ENCODE measurements around the gene NAV1.
"Not testable (repeated sequence)": the region's sequence is repeated elsewhere in the genome, so short reads cannot be mapped to it uniquely, and the experiment has no call there.

NAV1 gene

DNA sequence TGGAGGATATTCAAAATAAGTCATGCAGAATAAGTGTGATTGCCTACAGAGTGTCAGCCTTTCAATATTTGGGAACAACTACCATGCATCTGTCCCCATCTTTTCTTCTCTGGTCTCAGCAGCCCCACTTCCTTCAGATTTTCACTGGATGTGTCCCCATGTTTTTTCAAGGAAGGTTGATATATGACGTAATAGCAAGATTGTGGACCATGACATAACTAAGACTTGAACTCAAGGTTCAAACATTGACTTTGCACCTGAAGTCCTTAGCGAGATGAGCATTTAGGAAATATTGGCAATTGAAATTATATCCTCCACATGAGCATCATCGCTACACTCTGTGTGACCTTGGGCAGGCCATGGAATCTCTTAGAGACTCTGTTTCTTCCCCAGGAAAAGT lies 5.8 kb downstream of the NAV1 start:
- no peak for DNase-seq

DNA sequence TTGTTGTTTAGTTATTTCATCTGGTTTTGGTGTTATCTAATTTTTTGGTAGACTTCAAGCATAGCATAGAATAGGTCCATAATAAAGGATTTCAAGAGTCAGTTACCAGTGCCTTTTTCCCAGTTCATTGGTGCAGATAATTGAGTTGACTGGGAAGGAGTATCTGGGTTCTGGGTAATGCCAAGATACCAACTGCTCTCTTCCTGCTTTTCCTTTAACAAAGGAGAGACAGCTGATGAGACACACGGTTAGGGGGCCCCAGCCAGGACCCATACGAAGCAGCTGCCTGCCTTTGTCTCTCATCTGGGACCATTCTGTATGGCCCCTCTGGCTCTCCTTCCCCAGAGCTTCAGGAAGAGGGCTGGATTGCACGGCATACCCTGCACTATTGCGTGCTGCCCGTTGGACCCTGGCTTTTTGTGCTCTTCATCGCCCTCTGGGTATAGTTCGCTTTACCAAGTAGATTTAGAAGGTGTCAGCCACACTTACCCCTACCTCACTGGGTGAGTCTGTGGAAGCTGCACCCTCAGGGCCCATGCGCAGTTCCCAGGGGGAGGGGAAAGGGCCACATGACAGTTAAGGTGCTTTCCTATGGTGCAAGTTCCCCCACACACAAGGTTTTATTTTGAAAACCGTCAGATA lies 7.0 kb downstream of the NAV1 start:
- no peak for DNase-seq

DNA sequence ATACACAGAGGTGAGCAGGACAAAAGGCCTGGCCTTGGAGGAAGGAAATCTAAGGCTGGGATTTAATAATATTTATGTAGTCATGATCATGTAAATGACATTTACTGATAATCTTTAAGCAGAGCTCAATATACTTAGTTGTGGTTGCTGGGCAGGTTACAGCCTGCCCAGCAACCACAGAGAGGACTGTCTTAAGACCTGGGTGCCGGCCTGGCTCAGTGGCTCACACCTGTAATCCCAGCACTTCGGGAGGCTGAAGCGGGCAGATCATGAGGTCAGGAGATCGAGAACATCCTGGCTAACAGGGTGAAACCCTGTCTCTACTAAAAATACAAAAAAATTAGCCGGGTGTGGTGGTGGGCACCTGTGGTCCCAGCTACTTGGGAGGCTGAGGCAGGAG lies 10.6 kb downstream of the NAV1 start:
- DNase-seq: not testable (repeated sequence)

DNA sequence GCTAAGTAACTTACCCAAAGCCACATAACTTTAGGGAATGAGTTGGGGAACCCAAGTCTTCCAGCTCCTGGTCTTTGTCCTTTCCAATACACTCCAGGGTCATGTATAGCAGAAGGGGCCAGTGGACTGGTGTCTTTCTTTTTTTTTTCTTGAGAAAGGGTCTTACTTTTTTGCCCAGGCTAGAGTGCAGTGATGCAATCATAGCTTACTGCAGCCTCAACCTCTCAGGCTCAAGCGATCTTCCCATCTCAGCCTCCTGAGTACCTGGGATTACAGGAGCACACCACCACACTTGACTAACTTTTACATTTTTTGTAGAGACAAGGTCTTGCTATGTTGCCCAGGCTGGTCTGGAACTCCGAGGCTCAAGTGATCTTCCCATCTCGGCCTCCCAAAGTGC lies 12.2 kb downstream of the NAV1 start:
- DNase-seq: no peak

DNA sequence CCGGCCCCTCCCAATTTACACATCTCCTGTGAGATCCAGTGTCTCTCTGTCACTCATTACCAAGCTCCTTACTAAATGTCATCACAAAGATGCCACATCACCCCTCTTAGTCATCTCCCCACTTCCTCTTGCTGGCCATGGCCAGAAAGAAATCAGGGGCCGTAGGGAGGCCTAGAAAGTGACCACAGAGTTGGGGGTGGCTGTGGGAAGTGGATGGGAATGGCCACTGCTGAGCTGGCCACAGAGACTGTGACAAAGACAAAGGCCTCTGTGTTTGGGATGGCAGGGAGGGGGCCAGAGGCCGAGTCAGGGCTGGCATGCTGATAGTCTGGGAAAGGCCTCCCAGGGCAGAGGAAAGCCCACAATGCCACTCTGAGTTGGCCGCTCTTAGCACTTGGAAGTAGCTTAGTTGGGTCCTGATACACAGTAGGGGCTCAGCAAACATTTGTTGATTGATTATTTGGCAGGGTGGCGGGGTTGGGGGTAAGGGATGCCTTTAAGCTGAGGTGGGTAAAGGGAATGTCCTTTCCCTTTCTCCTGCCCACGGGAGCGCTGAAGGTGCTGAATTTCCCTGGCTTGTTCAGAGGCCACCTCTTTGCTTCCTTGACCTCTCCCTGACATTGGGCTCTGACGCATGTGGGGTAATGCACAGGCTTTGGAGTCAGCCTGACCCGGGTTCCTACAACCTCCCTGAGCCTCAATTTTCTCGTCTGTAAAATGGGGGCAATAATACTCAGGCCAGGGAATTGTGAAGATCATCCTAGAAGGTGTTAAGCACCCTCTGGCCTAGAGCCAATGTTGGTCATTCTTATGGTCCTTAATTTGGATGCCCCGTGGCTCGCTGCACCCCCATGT lies 13.2 kb downstream of the NAV1 start:
- DNase-seq: peak; percentile 89

DNA sequence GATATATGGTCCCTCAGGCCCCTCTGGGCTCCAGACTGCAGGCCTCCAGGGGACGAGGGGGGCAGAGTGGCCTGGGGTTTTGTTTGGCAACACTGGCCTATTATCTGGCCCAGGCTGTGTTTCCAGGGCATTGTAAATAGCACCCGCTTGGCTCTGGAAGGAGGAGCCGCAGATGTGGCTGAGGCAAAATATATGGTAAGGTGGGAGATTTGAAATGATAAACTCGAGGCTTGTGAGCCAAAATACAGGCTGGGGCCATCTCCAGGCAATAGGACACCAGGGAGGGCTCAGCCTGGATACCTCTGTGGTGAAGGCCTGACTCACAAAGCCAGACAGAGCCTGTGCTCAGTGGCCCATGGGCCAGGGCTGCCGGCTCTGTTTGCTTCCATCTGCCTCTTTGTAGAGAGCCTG lies 14.0 kb downstream of the NAV1 start:
- DNase-seq: peak; percentile 79

DNA sequence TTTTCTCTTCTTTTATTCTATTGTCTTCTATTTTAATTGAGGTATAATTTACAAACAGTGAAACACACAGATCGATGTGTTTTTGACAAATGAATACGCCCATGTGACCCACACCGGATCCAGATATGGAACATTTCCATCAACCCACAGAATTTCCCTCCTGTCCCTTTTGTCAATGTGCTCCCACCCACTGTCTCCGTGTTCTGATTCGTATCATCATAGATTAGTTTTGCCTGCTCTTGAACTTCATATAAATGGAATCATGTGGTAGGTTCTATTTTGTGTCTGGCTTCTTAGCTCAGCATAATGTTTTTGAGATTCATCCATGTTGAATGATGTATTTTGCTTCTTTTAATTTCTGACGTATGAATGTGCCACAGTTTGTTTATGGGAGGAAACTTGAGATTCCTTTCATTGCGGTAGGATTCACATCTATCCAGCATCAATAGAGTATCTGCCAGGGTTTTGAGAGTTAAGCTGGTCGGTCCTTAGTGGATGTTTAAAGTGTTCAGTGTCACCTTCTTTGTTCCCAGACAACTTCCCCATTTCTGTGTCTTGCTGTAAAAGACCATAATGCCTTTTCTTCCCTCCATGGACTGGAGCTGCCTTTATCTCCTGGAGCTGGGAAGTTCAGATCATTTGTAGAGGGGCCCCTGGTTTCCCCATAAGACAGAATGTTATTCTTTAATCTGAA lies 14.7 kb downstream of the NAV1 start:
- peak; percentile 42 for DNase-seq

DNA sequence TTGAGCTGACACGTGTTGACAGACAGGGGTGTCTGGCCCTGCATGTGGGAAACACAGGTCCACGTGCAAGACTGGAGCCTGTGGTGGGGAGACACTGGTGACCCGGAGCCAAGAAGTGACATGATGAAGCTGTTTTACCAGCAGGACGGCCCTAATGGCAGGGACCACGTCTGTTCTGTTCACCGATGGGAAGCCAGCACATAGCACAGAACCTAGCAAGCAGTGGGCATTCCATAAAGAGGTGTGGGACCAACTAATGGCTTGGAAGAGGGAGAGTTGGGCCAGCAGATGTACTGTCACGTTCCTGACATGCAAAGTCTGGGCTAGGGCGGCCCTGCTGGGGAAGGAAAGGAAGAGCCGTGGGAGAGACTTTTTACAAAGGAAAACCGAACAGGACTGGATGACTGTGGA lies 15.3 kb downstream of the NAV1 start:
- no peak for DNase-seq

DNA sequence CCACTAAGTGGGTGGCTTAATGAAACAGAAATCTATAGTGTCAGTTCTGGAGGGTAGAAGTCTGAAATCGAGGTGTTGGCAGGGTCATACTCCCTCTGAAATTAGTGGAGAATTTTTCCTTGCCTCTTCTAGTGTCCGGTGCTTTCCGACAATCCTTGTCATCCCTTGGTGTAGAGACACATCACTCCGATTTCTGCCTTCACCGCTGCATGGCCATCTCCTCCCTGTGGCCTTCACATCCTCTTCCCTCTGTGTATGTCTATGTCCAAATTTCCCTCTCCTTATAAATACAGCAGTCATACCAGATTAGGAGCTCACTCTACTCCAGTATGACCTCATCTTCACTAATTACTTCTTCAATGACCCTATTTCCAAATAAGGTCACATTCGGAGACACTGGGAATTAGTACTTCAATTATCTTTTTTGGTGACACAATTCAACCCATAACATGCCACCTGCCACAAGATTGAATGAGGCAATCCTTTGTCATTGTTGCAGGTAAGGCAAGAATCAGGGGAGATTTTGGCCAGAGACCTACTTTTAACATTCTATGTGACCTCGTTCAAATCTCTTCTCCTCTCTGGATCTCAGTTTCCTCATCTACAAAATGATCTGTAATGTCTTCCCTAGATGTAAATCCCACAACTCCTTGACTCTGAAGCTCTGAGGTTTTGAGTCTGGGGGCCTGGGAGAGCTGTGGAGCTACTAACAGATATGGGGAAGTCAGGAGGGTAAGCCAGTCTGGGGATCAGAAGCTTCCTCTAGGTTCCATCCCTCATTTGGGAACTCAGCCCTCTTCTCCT lies 16.1 kb downstream of the NAV1 start:
- no peak for DNase-seq

DNA sequence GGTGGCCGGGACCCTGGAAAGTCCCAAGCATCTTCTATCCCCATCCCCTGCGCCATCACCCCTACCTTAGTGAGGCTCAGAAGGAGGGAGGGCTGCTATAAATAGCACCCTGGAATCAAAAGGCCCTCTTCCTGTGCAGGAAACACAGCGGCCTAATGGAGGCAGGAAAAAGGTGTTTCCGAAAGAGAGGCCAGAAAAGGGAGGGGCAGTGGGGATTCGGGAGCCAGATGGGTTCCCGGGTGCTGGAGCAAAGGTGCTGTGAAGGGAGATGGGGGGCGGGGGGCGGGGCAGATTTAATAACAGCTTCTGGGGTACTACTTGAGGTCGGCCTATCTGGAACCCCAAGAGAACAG lies 16.6 kb downstream of the NAV1 start:
- no peak for DNase-seq

DNA sequence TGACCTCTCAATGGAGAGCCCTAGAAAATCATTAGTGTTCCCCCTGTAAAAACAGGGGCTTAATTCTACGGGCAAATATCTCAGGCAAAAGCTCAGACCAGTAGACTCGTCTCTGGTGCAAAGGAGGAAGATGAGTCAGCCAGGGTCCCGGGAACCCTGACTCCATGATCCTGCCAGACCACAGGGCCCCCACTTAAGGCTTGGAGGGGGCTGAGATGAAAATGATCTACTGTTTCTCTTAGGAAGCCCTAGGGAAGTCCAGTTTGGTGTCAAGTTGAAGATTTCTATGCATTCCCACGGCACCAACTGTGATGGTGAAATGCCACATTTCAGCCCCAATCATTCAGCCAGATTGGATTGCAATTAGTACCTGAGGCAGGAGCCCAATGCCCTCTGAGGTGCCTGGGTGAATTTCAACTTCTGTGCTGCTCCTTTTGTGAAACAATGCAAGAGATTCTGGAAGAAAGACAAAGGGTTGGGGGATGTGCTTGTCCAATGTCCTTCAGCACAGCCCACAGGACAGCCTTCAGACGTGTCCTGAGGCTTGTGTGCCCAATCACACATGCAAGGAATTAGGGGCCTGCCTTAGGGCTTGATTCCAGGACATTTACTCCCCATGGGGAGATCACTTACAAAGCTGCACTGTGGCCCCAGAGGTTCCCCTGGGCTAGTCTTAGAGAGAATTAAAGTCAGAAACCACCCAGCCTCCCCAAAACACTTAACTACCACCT lies 18.1 kb downstream of the NAV1 start:
- DNase-seq: peak; percentile 46

DNA sequence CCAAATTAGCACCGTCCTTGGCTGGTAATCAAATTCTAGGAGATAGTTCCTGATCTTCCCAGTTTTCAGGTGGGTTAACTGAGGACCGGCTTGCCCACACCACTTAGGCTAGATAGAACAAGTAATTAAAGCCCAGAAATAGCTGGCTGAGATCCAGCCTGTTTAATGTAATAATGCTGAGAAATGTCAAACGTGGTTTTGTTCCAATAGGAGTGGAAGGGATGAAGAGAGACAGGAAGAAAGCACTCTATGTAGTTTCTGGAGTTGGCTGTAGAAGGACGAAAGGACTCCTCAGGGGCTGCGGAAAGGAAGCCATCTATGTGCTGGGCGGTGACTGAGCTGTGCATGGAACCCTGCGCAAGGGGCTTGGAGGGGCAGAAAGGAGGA lies 18.6 kb downstream of the NAV1 start:
- DNase-seq: peak; percentile 58

DNA sequence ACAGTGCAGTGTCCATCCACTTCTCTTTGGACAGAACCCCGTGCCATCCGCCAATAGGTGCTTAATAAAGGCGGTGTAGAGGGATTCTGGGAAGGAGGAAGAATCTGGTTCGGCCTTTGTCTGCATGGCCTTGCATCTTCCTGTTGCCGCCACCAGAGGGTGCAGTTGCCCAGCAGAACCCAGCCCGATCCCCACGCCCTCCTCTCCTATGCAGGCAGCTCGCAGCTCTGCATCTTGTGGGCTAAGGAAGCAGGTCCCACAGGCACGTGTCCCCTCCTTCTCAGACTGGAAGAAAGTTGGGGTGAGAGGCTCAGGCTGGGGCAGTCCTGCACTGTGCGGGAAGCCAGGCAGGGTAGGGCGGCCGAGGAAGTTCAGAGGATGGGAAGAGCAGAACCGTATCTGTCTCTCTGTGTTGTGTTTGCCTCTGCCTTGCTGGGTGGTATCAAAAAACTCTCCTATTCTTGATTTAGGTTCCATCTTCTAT lies 20.8 kb downstream of the NAV1 start:
- peak; percentile 85 for DNase-seq

DNA sequence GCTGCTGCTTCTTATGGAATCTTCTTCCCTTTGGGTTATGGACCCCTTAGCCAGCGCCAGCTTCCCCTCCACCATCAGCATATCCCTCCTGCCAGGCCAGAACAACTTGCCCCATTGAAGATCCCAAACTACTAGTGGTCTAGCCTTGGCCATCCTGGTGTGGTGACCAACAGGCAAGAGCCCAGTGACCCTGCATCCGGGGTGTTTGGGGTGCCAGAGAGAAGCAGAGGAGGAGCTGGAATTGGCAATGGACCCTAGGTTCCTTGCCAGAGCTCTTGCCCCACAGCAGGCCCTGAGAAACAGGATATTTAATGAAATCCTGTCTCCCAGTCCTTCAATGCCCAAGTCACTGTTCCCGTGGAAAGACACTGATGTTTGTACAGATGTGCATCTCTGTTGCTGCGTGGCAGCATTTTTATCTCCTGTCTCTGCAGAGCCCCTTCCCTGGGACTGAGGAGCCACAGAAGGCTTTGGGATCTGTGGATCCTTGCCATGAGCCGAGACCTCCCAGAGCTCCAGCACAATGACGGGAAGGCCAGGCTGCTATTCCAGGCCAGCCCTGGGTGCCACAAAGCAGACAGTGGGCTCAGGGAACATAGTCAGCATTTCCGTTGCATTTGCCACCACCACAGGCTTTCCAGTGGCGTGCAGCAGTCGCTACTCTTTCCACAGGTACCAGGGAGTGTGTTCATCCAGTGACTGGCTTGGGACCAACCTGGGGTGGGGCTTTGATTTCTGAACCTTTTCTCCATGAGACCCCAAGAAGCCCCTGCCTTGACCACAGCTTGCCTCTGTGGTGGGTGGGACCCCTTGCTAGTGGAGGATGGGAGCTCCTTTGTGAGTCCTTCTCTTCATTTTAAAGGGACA lies 21.6 kb downstream of the NAV1 start:
- no peak for DNase-seq

DNA sequence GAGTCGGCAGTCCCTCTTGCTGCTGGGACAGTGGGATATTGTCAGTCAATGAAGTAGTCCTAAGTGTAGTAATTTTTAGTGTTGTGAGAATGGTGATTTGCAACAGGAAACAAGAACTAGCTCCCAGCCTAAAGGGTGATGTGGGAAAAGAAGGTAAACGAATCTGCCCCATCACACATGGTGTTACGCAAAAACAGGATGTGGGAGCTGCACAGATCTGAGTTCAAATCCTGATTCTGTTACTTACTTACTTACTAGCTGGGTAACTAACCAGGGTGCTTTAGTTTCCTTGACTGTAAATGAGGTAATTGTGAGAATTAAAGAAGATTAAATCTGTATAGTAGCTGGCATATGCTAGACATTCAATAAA lies 22.3 kb downstream of the NAV1 start:
- DNase-seq: no peak

DNA sequence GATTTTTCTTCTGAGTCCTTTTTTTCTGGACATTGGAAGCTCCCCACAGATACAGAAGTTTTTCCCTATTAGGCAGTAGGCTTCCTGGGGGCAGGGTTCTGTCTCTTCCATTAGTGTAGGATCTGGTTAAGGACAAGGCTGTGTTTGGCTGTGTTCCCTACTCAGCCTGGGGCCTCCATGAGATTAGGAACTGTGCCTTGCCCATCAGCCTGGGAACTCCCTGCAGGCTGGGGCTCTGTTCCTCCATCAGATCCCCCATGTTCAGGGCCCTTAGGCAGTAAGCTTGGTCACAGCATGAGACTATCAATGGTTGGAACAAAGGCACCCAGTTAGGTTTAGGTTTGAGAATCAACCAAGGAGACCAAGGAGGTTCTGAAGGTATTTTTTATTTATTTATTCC lies 22.7 kb downstream of the NAV1 start:
- peak; percentile 77 for DNase-seq

DNA sequence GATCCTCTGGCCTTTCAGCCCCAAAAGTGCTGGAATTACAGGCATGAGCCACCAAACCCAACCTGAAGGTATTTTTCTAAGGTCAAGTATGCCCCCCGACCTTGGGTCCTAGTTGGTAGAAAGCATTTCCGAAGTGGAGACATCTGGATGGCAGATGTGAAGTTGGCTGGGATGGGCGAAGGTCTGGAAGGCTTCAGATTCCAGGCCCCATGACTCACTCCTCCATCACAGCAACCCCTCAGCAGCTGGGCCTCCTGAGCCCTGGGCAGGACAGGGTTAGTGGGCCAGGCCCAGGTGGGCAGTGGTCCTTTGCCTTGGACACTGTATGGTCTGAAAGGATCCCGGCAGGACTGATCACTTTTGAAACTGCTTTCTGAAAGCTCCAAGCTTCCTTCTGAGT lies 23.3 kb downstream of the NAV1 start:
- DNase-seq: peak; percentile 94

DNA sequence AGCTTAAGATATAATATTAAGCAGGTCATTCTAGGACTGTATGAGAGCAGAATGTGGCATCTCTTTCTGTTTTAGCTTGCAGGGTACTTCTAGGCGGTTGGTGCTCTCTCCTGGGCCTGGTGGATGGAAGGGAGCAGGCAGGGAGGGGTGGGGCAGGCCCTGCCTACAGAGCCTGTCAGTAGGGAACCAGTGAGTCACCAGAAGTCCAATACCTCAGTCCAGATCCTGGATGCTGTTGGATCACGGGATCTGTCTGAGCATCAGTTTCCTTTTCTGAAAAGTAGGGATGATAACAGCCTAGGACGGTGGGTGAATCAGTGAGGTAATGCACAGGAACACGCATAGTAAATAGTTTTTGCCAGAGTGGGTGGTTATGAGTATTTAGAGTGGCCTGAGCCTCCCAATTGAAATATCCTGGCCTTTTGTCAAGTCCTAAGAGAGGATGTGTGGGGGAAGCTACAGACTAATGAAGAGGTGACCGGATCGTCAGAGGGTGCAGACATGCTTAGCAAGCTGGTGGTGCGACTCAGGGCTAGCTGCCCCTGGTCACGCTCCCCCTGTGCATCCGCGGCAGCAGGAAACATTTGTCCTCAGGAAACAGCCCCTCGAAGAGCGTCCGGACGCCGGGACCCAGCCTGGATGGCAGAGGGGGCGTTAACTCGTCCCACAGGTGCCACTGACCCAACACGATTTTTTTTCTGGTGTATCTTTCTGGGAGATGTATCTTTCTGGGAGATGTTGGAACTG lies 23.9 kb downstream of the NAV1 start:
- peak; percentile 90 for DNase-seq

DNA sequence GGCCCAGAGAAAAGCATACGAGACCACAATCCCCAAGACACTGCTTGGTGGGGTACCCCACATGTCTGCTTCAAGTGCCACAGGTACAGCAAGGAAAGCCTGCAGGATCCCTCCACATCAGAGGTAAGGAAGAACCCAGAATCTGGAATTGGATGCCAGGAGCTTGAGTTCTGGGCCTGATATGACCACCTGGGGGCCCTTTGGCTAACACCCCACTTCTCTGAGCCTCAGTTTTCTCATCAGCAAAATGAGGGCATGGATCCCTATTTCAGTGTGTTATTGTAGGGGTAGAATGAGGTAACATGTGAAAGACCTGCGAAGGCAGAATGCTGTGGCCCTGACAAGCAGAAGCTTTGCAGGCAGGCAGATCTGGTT lies 24.5 kb downstream of the NAV1 start:
- DNase-seq: no peak

DNA sequence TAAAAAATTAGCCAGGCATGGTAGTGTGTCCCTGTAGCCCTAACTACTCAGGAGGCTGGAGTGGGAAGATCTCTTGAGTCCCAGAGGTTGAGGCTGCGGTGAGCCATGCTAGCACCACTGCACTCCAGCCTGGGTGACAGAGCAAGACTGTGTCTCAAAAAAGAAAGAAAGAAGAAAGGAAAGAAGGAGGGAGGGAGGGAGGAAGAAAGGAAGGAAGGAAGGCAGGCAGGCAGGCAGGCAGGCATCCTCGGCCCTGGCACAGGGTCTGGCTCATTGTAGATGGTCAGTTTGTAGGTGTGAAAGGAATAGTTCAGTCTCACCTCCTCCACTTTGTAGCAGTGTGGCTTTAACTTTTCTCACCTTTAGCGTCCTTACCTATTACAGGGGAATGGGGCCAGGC lies 25.0 kb downstream of the NAV1 start:
- DNase-seq: no peak
